Activated T-cell treated with anti-CD3 and anti-CD28 coated beads, Interleukin-2, amount 50 U/mL, for 72 hours (primary cell): ENCODE data around the gene ICAM4. TPM values are rescaled to one million over a fixed set of nuclear protein-coding genes. Genes with fewer than 3 reads are reported as not detected.

Experiments used
- ATAC-seq, 2 donors: fragments of 150-1000 bp; cut with Tn5 transposase; replicated peaks in 1 of 2; 2 replicates each; pipeline ENCODE4 v1.10.0; 2021; ENCODE audit warnings: moderate library complexity in 2 of 2, mild to moderate bottlenecking in 1 of 2
- DNase-seq, 2 donors: peaks; one replicate each; pipeline ENCODE4 v3.0.0; 2021 to 2022; ENCODE audit warnings: mixed read lengths in 1 of 2
- H3K27ac Mint-ChIP-seq: one replicate; pipeline ENCODE4 v1.8.0; 2022; ENCODE audit warnings: mild to moderate bottlenecking, moderate library complexity, mixed read lengths
- H3K27me3 Mint-ChIP-seq: one replicate; pipeline ENCODE4 v1.8.0; 2022; ENCODE audit warnings: low read depth, mixed read lengths
- H3K36me3 Mint-ChIP-seq, 2 donors: one replicate each; pipeline ENCODE4 v1.8.0; 2022; ENCODE audit warnings: mixed read lengths in 2 of 2, mild to moderate bottlenecking in 1 of 2; ENCODE audit not compliant: insufficient read depth in 2 of 2
- H3K4me1 Mint-ChIP-seq: one replicate; pipeline ENCODE4 v1.8.0; 2022; ENCODE audit warnings: low read depth, mixed read lengths
- H3K4me3 Mint-ChIP-seq, 2 donors: one replicate each; pipeline ENCODE4 v1.8.0; 2022; ENCODE audit warnings: mild to moderate bottlenecking in 2 of 2, mixed read lengths in 2 of 2, moderate library complexity in 2 of 2
- H3K9me3 Mint-ChIP-seq, 2 donors: one replicate each; pipeline ENCODE4 v1.8.0; 2022; ENCODE audit warnings: mixed read lengths in 2 of 2
- total RNA-seq, 2 donors: library from RNA; stranded (reverse); gene quantifications; one replicate each; pipeline ENCODE4 v1.2.3, GENCODE V29; 2022

ICAM4 gene
- total RNA-seq, 2 donors from 2014 or later, result 1.5 to 1.9 TPM

GRCh38 chr19:10289836-10290356 lies 3.1 kb downstream of the ICAM4 start, which contains the start of gene ICAM5:
Gene ICAM5, plus strand, starts transcription at chr19:10289952. Its CDS starts 92 bp downstream, at chr19:10290044.
- Mint-ChIP-seq H3K27ac (peak within 1 kb of the TSS; percentile 61), H3K4me3 (peak within 1 kb of the TSS; percentile 83 to 91), H3K4me1 (peaks cover 76% of the 10 kb centered on the region), H3K9me3 (no peaks in the 10 kb centered on the region), H3K36me3 (peaks cover 0 to 6% of the 10 kb centered on the region in 2 donors), H3K27me3 (peaks cover 66% of the 10 kb centered on the region)
- peak; percentile 53 to 58 for DNase-seq
- ATAC-seq, result peak; percentile 13 to 14

- Mint-ChIP-seq H3K27me3 (peaks cover 72% of the 10 kb centered on the region), H3K27ac (peak overlapping the region; percentile 61), H3K4me1 (peaks cover 77% of the 10 kb centered on the region), H3K9me3 (no peaks in the 10 kb centered on the region), H3K36me3 (peaks cover 0 to 2% of the 10 kb centered on the region in 2 donors), H3K4me3 (peak overlapping the region; percentile 83 to 91)
- DNase-seq, result peak; percentile 21 to 31
- no peak for ATAC-seq
These were observed 3.7 kb downstream of the ICAM4 start for GRCh38 chr19:10290357-10290875.

GRCh38 chr19:10290876-10291553 lies 4.3 kb downstream of the ICAM4 start:
- H3K4me3 Mint-ChIP-seq, result peak overlapping the region; percentile 83 to 91
- DNase-seq, result peak; percentile 62
- H3K36me3 Mint-ChIP-seq, result peaks cover 0 to 2% of the 10 kb centered on the region in 2 donors
- ATAC-seq, result peak; percentile 16 to 21
- peaks cover 77% of the 10 kb centered on the region for H3K27me3 Mint-ChIP-seq
- H3K4me1 Mint-ChIP-seq, result peaks cover 78% of the 10 kb centered on the region
- H3K27ac Mint-ChIP-seq, result no peak overlapping the region
- no peaks in the 10 kb centered on the region for H3K9me3 Mint-ChIP-seq

GRCh38 chr19:10291554-10292205 lies 4.9 kb downstream of the ICAM4 start:
- peaks cover 77% of the 10 kb centered on the region for H3K27me3 Mint-ChIP-seq
- peak overlapping the region; percentile 83 to 91 for H3K4me3 Mint-ChIP-seq
- ATAC-seq, result peak; percentile 2
- peaks cover 0 to 2% of the 10 kb centered on the region in 2 donors for H3K36me3 Mint-ChIP-seq
- no peak overlapping the region for H3K27ac Mint-ChIP-seq
- peaks cover 71% of the 10 kb centered on the region for H3K4me1 Mint-ChIP-seq
- no peaks in the 10 kb centered on the region for H3K9me3 Mint-ChIP-seq
- DNase-seq, result no peak

- peak overlapping the region; percentile 83 to 91 for H3K4me3 Mint-ChIP-seq
- H3K36me3 Mint-ChIP-seq, result peaks cover 0 to 2% of the 10 kb centered on the region in 2 donors
- DNase-seq (peak; percentile 88 to 92), ATAC-seq (peak; percentile 66 to 68)
- H3K27ac Mint-ChIP-seq, result no peak overlapping the region
- peaks cover 77% of the 10 kb centered on the region for H3K27me3 Mint-ChIP-seq
- no peaks in the 10 kb centered on the region for H3K9me3 Mint-ChIP-seq
- peaks cover 65% of the 10 kb centered on the region for H3K4me1 Mint-ChIP-seq
These were observed 5.5 kb downstream of the ICAM4 start for GRCh38 chr19:10292206-10292788.

GRCh38 chr19:10292789-10293636 lies 6.3 kb downstream of the ICAM4 start:
- peaks cover 71% of the 10 kb centered on the region for H3K27me3 Mint-ChIP-seq
- H3K9me3 Mint-ChIP-seq, result no peaks in the 10 kb centered on the region
- DNase-seq (peak in 1 of 2 donors; percentile 34), ATAC-seq (no peak)
- peak overlapping the region; percentile 83 to 91 for H3K4me3 Mint-ChIP-seq
- H3K4me1 Mint-ChIP-seq, result peaks cover 58% of the 10 kb centered on the region
- H3K27ac Mint-ChIP-seq, result no peak overlapping the region
- H3K36me3 Mint-ChIP-seq, result peaks cover 0 to 2% of the 10 kb centered on the region in 2 donors

- peak overlapping the region; percentile 69 to 91 for H3K4me3 Mint-ChIP-seq
- no peak for DNase-seq
- peaks cover 52% of the 10 kb centered on the region for H3K4me1 Mint-ChIP-seq
- peaks cover 64% of the 10 kb centered on the region for H3K27me3 Mint-ChIP-seq
- no peaks in the 10 kb centered on the region for H3K36me3 Mint-ChIP-seq
- H3K27ac Mint-ChIP-seq, result no peak overlapping the region
- ATAC-seq, result no peak
- no peaks in the 10 kb centered on the region for H3K9me3 Mint-ChIP-seq
These were observed 7.0 kb downstream of the ICAM4 start for GRCh38 chr19:10293637-10294367.

- no peak overlapping the region for H3K27ac Mint-ChIP-seq
- H3K9me3 Mint-ChIP-seq, result no peaks in the 10 kb centered on the region
- H3K27me3 Mint-ChIP-seq, result peaks cover 62% of the 10 kb centered on the region
- ATAC-seq (no peak), DNase-seq (peak in 1 of 2 donors; percentile 31)
- H3K4me1 Mint-ChIP-seq, result peaks cover 47% of the 10 kb centered on the region
- no peaks in the 10 kb centered on the region for H3K36me3 Mint-ChIP-seq
- H3K4me3 Mint-ChIP-seq, result peak overlapping the region; percentile 44 to 69
These were observed 7.6 kb downstream of the ICAM4 start for GRCh38 chr19:10294368-10294697.

- H3K36me3 Mint-ChIP-seq, result no peaks in the 10 kb centered on the region
- DNase-seq (peak; percentile 76 to 78), ATAC-seq (peak; percentile 55 to 64)
- H3K4me3 Mint-ChIP-seq, result peak overlapping the region; percentile 69 to 85
- peaks cover 43% of the 10 kb centered on the region for H3K4me1 Mint-ChIP-seq
- no peaks in the 10 kb centered on the region for H3K9me3 Mint-ChIP-seq
- H3K27me3 Mint-ChIP-seq, result peaks cover 64% of the 10 kb centered on the region
- no peak overlapping the region for H3K27ac Mint-ChIP-seq
These were observed 8.6 kb downstream of the ICAM4 start for GRCh38 chr19:10295305-10295846.

- Mint-ChIP-seq H3K27me3 (peaks cover 58% of the 10 kb centered on the region), H3K27ac (no peak overlapping the region), H3K36me3 (no peaks in the 10 kb centered on the region), H3K4me1 (peaks cover 36% of the 10 kb centered on the region), H3K9me3 (no peaks in the 10 kb centered on the region), H3K4me3 (peak overlapping the region; percentile 69 to 85)
- no peak for DNase-seq
- ATAC-seq, result no peak
These were observed 9.3 kb downstream of the ICAM4 start for GRCh38 chr19:10295847-10296591.
